Esophagus muscularis mucosa (tissue), 4 donors: Measurements from ENCODE around the gene TNK2. TPM values are rescaled to one million over a fixed set of nuclear protein-coding genes. Genes with fewer than 3 reads are reported as not detected.

Experiments
- DNase-seq: peaks from one replicate; pipeline ENCODE4 v3.0.0-alpha.2; 2017; ENCODE audit errors: extremely low spot score
- H3K27ac ChIP-seq, 4 donors: fragments of 200-600 bp; sonication (generic); replicated peaks in 1 of 4; 1 replicate in 3 of 4; 2 replicates in 1 of 4; pipeline ENCODE4 v1.5.1; 2016 to 2019; ENCODE audit warnings: mild to moderate bottlenecking in 1 of 4
- H3K27me3 ChIP-seq, 4 donors: fragments of 200-600 bp; sonication (generic); one replicate each; pipeline versions ENCODE4 v1.5.1 to v1.6.0; 2016 to 2019
- H3K36me3 ChIP-seq, 4 donors: fragments of 200-600 bp; sonication (generic); one replicate each; pipeline ENCODE4 v1.5.1; 2016 to 2019
- H3K4me1 ChIP-seq, 4 donors: fragments of 200-600 bp; sonication (generic); one replicate each; pipeline ENCODE4 v1.5.1; 2016 to 2019
- H3K4me3 ChIP-seq, 4 donors: fragments of 200-600 bp; sonication (generic); 1 replicate in 2 of 4; 2 replicates in 2 of 4; pipeline ENCODE4 v1.5.1; 2016 to 2019; ENCODE audit warnings: mild to moderate bottlenecking in 4 of 4, moderate library complexity in 1 of 4
- H3K9me3 ChIP-seq, 4 donors: fragments of 200-600 bp; sonication (generic); 1 replicate in 3 of 4; 2 replicates in 1 of 4; pipeline ENCODE4 v1.5.1; 2016 to 2019
- EP300 ChIP-seq: sonication (generic); formaldehyde crosslinking; IDR thresholded peaks from one replicate; pipeline ENCODE4 v1.6.1; 2017; ENCODE audit warnings: antibody characterized with exemption
- POLR2A ChIP-seq: fragments of 450-650 bp; IDR thresholded peaks from one replicate; pipeline ENCODE4 v1.6.1; 2017; ENCODE audit warnings: antibody characterized with exemption, moderate library complexity, mild to moderate bottlenecking, low read depth
- POLR2AphosphoS5 ChIP-seq, 2 donors: sonication (generic); formaldehyde crosslinking; IDR thresholded peaks; one replicate each; pipeline ENCODE4 v1.6.1; 2017; ENCODE audit warnings: antibody characterized with exemption in 2 of 2
- WGBS: methylation state at CpG from one replicate; pipeline ENCODE4 v1.1.5; 2018; 5-methylcytosine and 5-hydroxymethylcytosine counted together
- intact Hi-C: fragments of 100-400 bp; cut with DNase I; formaldehyde crosslinking; loops from one replicate; pipeline ENCODE4 v1.15.1; 2023
- total RNA-seq, 4 donors: library from RNA; depleted of rRNA; stranded (reverse); fragments of >200 nt; gene quantifications; one replicate each; pipeline versions ENCODE4 v1.1.0 to v1.2.1, GENCODE V29; 2016
- TF ChIP-seq, protein P1 (sequence below), 3 experiments: fragments of 200-600 bp in 2 of 3; fragments of 450-650 bp in 1 of 3; sonication (generic) in 2 of 3; IDR thresholded peaks; one replicate each; pipeline ENCODE4 v1.5.1; 2017 to 2019; ENCODE audit warnings: antibody characterized with exemption in 3 of 3, mild to moderate bottlenecking in 2 of 3, moderate library complexity in 1 of 3

TNK2 gene
- total RNA-seq, 4 donors from 2014 or later: 16.4 to 42.3 (median 28.3) TPM

DNA sequence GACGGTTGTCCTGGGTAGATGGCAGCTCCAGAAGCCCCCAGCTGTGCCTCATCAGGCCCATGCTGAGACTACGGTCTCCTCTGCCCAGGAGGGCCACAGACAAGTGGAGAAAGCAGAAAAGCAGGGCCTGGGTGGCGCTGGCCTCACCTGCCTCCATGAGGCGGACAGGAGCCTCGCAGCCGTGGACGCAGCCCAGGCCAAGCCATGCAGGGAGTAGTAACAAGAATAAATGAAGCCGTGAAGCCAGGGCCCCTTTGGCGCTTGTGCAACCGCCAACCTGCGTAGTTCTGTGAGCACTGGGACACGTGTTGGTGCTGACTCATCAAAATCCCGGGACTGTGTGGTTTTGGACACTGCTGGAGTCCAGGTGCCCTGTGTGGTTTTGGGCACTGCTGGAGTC, 84.4 kb downstream of the TNK2 start:
- no peaks in the 10 kb centered on the region for H3K9me3 ChIP-seq
- peaks cover 0 to 25% (median 0%) of the 10 kb centered on the region in 4 donors for H3K27me3 ChIP-seq
- H3K4me3 ChIP-seq: no peak overlapping the region
- WGBS: 60% methylated on average over 13 of the region's 13 CpGs
- H3K36me3 ChIP-seq: no peaks in the 10 kb centered on the region
- no peak overlapping the region for H3K27ac ChIP-seq
- DNase-seq: no peak
- peaks cover 0 to 4% (median 0%) of the 10 kb centered on the region in 4 donors for H3K4me1 ChIP-seq
- no peak for TF ChIP-seq EP300
- TF ChIP-seq, protein P1, sequence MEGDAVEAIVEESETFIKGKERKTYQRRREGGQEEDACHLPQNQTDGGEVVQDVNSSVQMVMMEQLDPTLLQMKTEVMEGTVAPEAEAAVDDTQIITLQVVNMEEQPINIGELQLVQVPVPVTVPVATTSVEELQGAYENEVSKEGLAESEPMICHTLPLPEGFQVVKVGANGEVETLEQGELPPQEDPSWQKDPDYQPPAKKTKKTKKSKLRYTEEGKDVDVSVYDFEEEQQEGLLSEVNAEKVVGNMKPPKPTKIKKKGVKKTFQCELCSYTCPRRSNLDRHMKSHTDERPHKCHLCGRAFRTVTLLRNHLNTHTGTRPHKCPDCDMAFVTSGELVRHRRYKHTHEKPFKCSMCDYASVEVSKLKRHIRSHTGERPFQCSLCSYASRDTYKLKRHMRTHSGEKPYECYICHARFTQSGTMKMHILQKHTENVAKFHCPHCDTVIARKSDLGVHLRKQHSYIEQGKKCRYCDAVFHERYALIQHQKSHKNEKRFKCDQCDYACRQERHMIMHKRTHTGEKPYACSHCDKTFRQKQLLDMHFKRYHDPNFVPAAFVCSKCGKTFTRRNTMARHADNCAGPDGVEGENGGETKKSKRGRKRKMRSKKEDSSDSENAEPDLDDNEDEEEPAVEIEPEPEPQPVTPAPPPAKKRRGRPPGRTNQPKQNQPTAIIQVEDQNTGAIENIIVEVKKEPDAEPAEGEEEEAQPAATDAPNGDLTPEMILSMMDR (IDR thresholded peaks at IDR 0.05): no peak
- TF ChIP-seq POLR2A: no peak
- TF ChIP-seq POLR2AphosphoS5 (IDR thresholded peaks at IDR 0.05): no peak
- intact Hi-C loops: no loop called here

DNA sequence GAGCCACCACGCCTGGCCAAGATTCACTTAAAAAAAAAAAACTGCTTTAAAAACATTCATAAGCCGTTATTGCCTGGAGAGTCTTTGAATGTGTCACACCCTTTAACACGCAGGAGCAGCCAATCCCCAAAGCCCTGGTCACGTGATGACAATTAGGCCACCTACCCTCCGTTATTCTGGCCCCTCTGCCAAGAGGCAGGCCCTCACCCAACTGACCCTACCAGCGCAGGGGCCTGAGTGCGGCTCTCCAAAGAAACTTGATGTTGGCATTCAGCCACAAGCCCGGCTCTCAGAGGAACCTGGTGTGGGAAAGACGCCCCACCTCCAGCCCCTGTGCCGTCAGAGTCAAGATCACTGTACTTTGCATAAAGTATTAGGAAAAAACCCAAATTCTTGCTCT, 85.1 kb downstream of the TNK2 start:
- Histone ChIP-seq H3K4me3 (no peak overlapping the region), H3K27ac (no peak overlapping the region), H3K36me3 (no peaks in the 10 kb centered on the region), H3K9me3 (no peaks in the 10 kb centered on the region), H3K4me1 (peaks cover 0 to 4% (median 0%) of the 10 kb centered on the region in 4 donors), H3K27me3 (peaks cover 0 to 25% (median 0%) of the 10 kb centered on the region in 4 donors)
- no peak for DNase-seq
- TF ChIP-seq, protein P1 (IDR thresholded peaks at IDR 0.05): no peak
- TF ChIP-seq POLR2AphosphoS5 (IDR thresholded peaks at IDR 0.05) (no peak), EP300 (no peak), POLR2A (no peak)
- 28% methylated on average over 7 of the region's 10 CpGs for WGBS
- intact Hi-C loops: no loop called here

DNA sequence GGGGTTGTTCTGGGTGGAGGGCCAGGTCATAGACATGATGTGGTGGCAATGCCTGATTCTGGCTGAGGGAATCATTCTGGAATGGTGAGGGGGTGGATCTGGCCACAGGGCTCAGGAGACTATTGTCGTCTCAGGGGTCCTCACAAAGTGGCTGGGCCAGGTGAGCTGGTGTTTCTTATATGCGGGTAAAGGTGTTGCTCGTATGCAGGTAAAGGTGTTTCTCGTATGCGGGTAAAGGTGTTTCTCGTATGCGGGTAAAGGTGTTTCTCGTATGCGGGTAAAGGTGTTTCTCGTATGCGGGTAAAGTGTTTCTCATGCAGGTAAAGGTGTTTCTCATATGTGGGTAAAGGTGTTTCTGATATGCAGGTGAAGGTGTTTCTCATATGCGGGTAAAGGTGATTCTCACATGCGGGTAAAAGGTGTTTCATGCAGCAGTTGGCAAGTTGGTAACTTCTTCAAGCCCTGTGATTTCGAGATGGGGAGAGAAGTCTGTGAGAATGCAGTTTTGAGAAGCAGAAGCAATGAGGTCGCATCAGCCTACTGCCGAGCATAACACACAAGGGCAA, 86.1 kb downstream of the TNK2 start:
- 87% methylated on average over 16 of the region's 16 CpGs for WGBS
- no peak for DNase-seq
- Histone ChIP-seq H3K36me3 (no peaks in the 10 kb centered on the region), H3K4me3 (no peak overlapping the region), H3K4me1 (peaks cover 0 to 4% (median 0%) of the 10 kb centered on the region in 4 donors), H3K9me3 (no peaks in the 10 kb centered on the region), H3K27ac (no peak overlapping the region), H3K27me3 (peaks cover 0 to 25% (median 0%) of the 10 kb centered on the region in 4 donors)
- intact Hi-C loops: no loop called here
- TF ChIP-seq EP300 (no peak), POLR2A (no peak), POLR2AphosphoS5 (IDR thresholded peaks at IDR 0.05) (no peak)
- TF ChIP-seq, protein P1 (IDR thresholded peaks at IDR 0.05): no peak

DNA sequence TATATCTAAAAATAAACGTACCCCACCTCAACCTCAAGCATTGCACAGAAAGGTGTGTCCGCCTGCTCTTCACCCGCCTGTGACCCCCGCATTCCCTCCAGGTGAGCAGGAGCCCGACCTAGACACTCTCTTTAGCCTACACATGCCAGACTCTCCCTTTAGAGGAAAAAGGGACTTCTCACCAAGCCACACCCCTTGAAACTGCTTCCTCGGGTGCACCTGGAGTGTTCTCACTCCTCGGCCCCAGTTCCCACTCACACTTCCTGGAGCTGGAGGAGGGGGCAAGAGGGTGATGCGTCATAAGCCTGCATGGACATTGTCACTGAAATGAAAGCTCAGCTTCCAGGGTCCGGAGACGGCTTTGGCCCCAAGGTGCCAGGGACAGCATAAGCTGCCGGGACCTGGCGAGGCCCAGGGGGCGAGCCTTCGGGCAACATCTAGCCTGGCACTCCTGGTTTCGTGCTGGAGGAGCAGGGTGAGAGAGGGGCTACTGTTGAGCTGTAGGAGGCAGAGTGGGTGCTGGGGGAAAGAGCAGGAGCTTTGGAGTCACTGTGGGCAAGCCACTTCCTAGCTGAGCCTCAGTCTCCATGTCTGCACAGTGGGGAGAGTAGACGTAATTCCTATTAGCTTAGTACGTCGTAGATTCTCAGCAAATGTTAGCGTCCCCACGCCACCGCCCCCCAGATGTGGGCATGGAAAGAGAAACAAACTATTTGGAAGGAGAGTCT, 86.8 kb downstream of the TNK2 start:
- Histone ChIP-seq H3K9me3 (no peaks in the 10 kb centered on the region), H3K36me3 (no peaks in the 10 kb centered on the region), H3K4me3 (no peak overlapping the region), H3K27ac (no peak overlapping the region), H3K27me3 (peaks cover 0 to 25% (median 0%) of the 10 kb centered on the region in 4 donors), H3K4me1 (peaks cover 0 to 4% (median 0%) of the 10 kb centered on the region in 4 donors)
- 89% methylated on average over 17 of the region's 21 CpGs for WGBS
- intact Hi-C loops: no loop called here
- no peak for DNase-seq
- TF ChIP-seq, protein P1 (IDR thresholded peaks at IDR 0.05): no peak
- no peak for TF ChIP-seq POLR2AphosphoS5 (IDR thresholded peaks at IDR 0.05)
- TF ChIP-seq POLR2A: no peak
- no peak for TF ChIP-seq EP300
